Activated CD4-positive, alpha-beta memory T cell treated with anti-CD3 and anti-CD28 coated beads for 36 hours (primary cell): Measurements from ENCODE around the gene ZNF57. TPM values are rescaled to one million over a fixed set of nuclear protein-coding genes. Genes with fewer than 3 reads are reported as not detected.
A peak's percentile ranks its signal among the peaks of the same experiment; 100 is the strongest.

Experiments used
- CTCF ChIA-PET: fragments of 350-600 bp; sonication (Branson Sonifier 250); formaldehyde crosslinking; loops from one replicate; lab custom pipeline; 2021; ENCODE audit warnings: antibody characterized with exemption, inconsistent platforms; lab: Charles Lee
- POLR2A ChIA-PET: fragments of 350-600 bp; sonication (Branson Sonifier 250); formaldehyde crosslinking; loops from one replicate; lab custom pipeline; 2021; ENCODE audit warnings: antibody characterized with exemption; lab: Charles Lee
- DNase-seq: peaks from one replicate; pipeline ENCODE4 v3.0.0-alpha.2; 2020
- H3K27ac Mint-ChIP-seq: one replicate; pipeline ENCODE4 v1.8.0; 2021; ENCODE audit warnings: mixed read lengths
- H3K27me3 Mint-ChIP-seq: one replicate; pipeline ENCODE4 v1.8.0; 2021; ENCODE audit warnings: mixed read lengths
- H3K36me3 Mint-ChIP-seq: one replicate; pipeline ENCODE4 v1.8.0; 2021; ENCODE audit warnings: mixed read lengths
- H3K4me1 Mint-ChIP-seq: one replicate; pipeline ENCODE4 v1.8.0; 2021; ENCODE audit warnings: low read depth, mixed read lengths
- H3K4me3 Mint-ChIP-seq: one replicate; pipeline ENCODE4 v1.8.0; 2021; ENCODE audit warnings: mild to moderate bottlenecking, mixed read lengths
- H3K9me3 Mint-ChIP-seq: one replicate; pipeline ENCODE4 v1.8.0; 2021; ENCODE audit warnings: mixed read lengths
- intact Hi-C: fragments of 100-400 bp; cut with micrococcal nuclease; formaldehyde crosslinking; loops from one replicate; pipeline ENCODE4 v1.15.1; 2023
- total RNA-seq, 2 experiments: library from RNA; stranded (reverse); gene quantifications; one replicate each; pipeline ENCODE4 v1.2.3, GENCODE V29; 2021

ZNF57 gene
- total RNA-seq, 2 experiments from 2014 or later = 6.7 to 8.3 TPM

GRCh38 chr19:2944403-2944774, 43.7 kb downstream of the ZNF57 start:
- ChIA-PET POLR2A (interaction anchor here (0.6 to 0.8 kb wide), 2 partner anchors 10 to 20 kb away, joined by 3 read pairs; no protein-coding TSS in a partner anchor), CTCF (interaction anchor here (1.0 to 1.7 kb wide), 2 partner anchors 10 to 57 kb away, joined by 3 to 7 read pairs; no protein-coding TSS in a partner anchor)
- Mint-ChIP-seq H3K4me1 (peaks cover 27% of the 10 kb centered on the region), H3K9me3 (no peaks in the 10 kb centered on the region), H3K4me3 (peak overlapping the region; percentile 96), H3K36me3 (peaks cover 6% of the 10 kb centered on the region), H3K27me3 (no peaks in the 10 kb centered on the region), H3K27ac (no peak overlapping the region)
- DNase-seq = no peak
- intact Hi-C loops = loop anchor here (2.0 kb wide), 1 partner anchor 44 kb away; the partner anchor contains the start of gene ZNF57

GRCh38 chr19:2944775-2945574, 44.2 kb downstream of the ZNF57 start, which contains the start of gene ZNF77:
Gene ZNF77 (minus strand): TSS chr19:2944971. CDS start chr19:2944840, 131 bp downstream.
- peak; percentile 99 for DNase-seq
- intact Hi-C loops = loop anchor here (2.0 kb wide), 1 partner anchor 44 kb away; the partner anchor contains the start of gene ZNF57
- ChIA-PET CTCF (interaction anchor here (1.0 to 1.7 kb wide), 2 partner anchors 10 to 57 kb away, joined by 3 to 7 read pairs; no protein-coding TSS in a partner anchor), POLR2A (interaction anchor here (0.6 to 0.8 kb wide), 2 partner anchors 10 to 21 kb away, joined by 3 read pairs; no protein-coding TSS in a partner anchor)
- peak within 1 kb of the TSS; percentile 90 for H3K27ac Mint-ChIP-seq
- H3K4me1 Mint-ChIP-seq = peaks cover 32% of the 10 kb centered on the region
- peak within 1 kb of the TSS; percentile 96 for H3K4me3 Mint-ChIP-seq
- H3K9me3 Mint-ChIP-seq = no peaks in the 10 kb centered on the region
- H3K36me3 Mint-ChIP-seq = peaks cover 8% of the 10 kb centered on the region
- H3K27me3 Mint-ChIP-seq = no peaks in the 10 kb centered on the region

DNA sequence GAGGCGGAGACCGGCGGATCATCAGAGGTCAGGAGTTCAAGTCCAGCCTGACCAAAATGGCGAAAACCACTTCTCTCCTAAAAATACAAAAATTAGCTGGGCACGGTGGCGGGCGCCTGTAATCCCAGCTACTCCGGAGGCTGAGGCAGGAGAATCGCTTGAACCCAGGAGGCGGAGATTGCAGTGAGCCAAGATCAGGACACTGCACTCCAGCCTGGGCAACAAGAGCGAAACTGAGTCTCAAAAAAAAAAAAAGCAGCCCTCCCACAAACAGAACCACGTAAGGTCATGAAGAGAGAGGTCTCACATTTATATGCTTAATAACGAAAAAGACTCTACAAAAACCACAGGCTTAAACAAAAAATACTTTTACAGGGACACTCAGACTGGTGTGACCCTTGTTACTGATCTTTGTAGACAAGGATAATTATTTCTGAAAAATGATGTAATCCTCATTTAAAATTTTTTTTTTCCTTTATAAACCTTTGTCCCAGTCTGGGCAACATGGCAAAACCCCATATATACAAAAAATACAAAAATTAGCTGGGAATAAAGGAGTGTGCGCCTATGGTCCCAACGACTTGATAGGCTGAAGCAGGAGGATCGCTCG, 45.0 kb downstream of the ZNF57 start:
- Mint-ChIP-seq H3K36me3 (peaks cover 8% of the 10 kb centered on the region), H3K4me3 (peak overlapping the region; percentile 96), H3K9me3 (no peaks in the 10 kb centered on the region), H3K4me1 (peaks cover 34% of the 10 kb centered on the region), H3K27ac (peak overlapping the region; percentile 90), H3K27me3 (no peaks in the 10 kb centered on the region)
- DNase-seq = no peak
- ChIA-PET CTCF (no interaction called here), POLR2A (no interaction called here)
- intact Hi-C loops = loop anchor here (2.0 kb wide), 1 partner anchor 45 kb away; the partner anchor contains the start of gene ZNF57

- POLR2A ChIA-PET = interaction anchor here (0.9 to 1.5 kb wide), 3 partner anchors 38 to 154 kb away, joined by 3 to 5 read pairs (median 3); no protein-coding TSS in a partner anchor
- no peak for DNase-seq
- peaks cover 25% of the 10 kb centered on the region for H3K4me1 Mint-ChIP-seq
These were observed 49.2 kb downstream of the ZNF57 start for GRCh38 chr19:2949939-2950285.

GRCh38 chr19:2950286-2951124, 49.8 kb downstream of the ZNF57 start:
- ChIA-PET CTCF (interaction anchor here (0.6 to 3.0 kb wide), 39 partner anchors 8 to 779 kb away, joined by 3 to 54 read pairs (median 4); partner anchors contain the start of genes TLE6 and ZNF57), POLR2A (interaction anchor here (0.7 to 1.5 kb wide), 6 partner anchors 16 to 153 kb away, joined by 3 to 5 read pairs (median 3); partner anchors contain the start of gene ZNF57)
- Mint-ChIP-seq H3K27ac (peak overlapping the region; percentile 97), H3K27me3 (no peaks in the 10 kb centered on the region), H3K36me3 (peaks cover 8% of the 10 kb centered on the region), H3K4me1 (peaks cover 25% of the 10 kb centered on the region), H3K4me3 (peak overlapping the region; percentile 98), H3K9me3 (no peaks in the 10 kb centered on the region)
- intact Hi-C loops = loop anchor here (2.0 kb wide), 2 partner anchors 64 to 234 kb away; partner anchors contain the start of gene NCLN
- DNase-seq = peak; percentile 100

More at GRCh38 chr19:2949939-2950285, 49.2 kb downstream of the ZNF57 start:
- Mint-ChIP-seq H3K9me3 (no peaks in the 10 kb centered on the region), H3K4me3 (peak overlapping the region; percentile 98), H3K27me3 (no peaks in the 10 kb centered on the region), H3K36me3 (peaks cover 8% of the 10 kb centered on the region), H3K27ac (peak overlapping the region; percentile 97)
- CTCF ChIA-PET = interaction anchor here (0.6 to 3.0 kb wide), 31 partner anchors 9 to 780 kb away, joined by 3 to 54 read pairs (median 5); partner anchors contain the start of genes TLE6 and ZNF57
- intact Hi-C loops = loop anchor here (2.0 kb wide), 2 partner anchors 63 to 235 kb away; partner anchors contain the start of gene NCLN

DNA sequence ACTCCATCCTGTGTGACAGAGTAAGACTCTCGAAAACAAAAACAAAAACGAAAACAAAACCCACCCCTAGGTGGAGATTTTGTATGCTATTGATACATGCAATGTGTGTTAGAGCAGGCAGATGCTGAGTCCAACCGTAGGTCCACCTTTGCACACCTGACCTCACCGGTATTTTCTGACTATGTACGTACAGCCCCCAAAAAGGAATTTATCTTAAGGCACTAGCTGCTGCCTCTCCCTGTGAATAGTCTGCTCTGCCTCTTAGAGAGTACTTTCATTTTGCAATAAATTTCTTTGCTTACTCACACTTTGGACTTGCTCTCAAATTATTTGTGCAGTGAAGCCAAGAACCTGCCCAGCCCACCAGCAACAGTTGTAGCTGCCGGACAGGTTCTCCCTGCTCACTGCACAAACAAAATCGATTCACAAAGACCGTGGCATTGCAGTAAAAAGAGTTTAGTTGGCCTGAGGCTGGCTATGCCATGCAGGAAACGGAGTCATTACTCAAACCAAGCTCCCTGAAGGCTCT, 52.3 kb downstream of the ZNF57 start:
- no peaks in the 10 kb centered on the region for H3K9me3 Mint-ChIP-seq
- no peak for DNase-seq
- peaks cover 5% of the 10 kb centered on the region for H3K36me3 Mint-ChIP-seq
- H3K27me3 Mint-ChIP-seq = no peaks in the 10 kb centered on the region
- intact Hi-C loops = no loop called here
- ChIA-PET CTCF (interaction anchor here (1.1 to 3.0 kb wide), 7 partner anchors 9 to 208 kb away, joined by 3 to 54 read pairs (median 4); no protein-coding TSS in a partner anchor), POLR2A (no interaction called here)
- H3K27ac Mint-ChIP-seq = no peak overlapping the region
- H3K4me3 Mint-ChIP-seq = no peak overlapping the region
- H3K4me1 Mint-ChIP-seq = peaks cover 19% of the 10 kb centered on the region

DNA sequence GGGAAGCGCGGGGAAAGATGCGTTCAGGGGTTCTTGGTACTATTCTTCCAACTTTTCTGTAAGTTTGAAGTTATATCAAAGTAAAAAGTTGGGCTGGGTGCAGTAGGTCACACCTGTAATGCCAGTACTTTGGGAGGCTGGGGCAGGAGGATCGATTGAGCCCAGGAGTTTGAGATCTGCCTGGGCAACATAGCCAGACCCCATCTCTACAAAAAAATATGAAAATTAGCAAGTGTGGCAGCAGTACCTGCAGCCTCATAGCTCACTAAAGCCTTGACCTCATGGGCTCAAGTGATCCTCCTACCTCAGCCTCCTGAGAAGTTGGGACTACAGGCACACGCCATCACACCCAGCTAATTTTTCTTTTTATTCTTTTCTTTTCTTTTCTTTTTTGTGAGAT, 56.4 kb downstream of the ZNF57 start:
- CTCF ChIA-PET = interaction anchor here (1.8 to 14.9 kb wide), 3 partner anchors 70 to 149 kb away, joined by 4 to 204 read pairs (median 5); no protein-coding TSS in a partner anchor
- Mint-ChIP-seq H3K9me3 (no peaks in the 10 kb centered on the region), H3K27me3 (no peaks in the 10 kb centered on the region), H3K27ac (no peak overlapping the region), H3K4me3 (no peak overlapping the region), H3K36me3 (no peaks in the 10 kb centered on the region), H3K4me1 (peaks cover under 1% of the 10 kb centered on the region)
- no peak for DNase-seq
- POLR2A ChIA-PET = no interaction called here
- intact Hi-C loops = no loop called here

- Mint-ChIP-seq H3K36me3 (no peaks in the 10 kb centered on the region), H3K4me3 (no peak overlapping the region), H3K9me3 (no peaks in the 10 kb centered on the region), H3K4me1 (peaks cover 2% of the 10 kb centered on the region), H3K27me3 (no peaks in the 10 kb centered on the region), H3K27ac (no peak overlapping the region)
- ChIA-PET CTCF (interaction anchor here (1.2 to 14.9 kb wide), 2 partner anchors 73 to 146 kb away, joined by 4 to 204 read pairs; no protein-coding TSS in a partner anchor), POLR2A (no interaction called here)
- no peak for DNase-seq
- intact Hi-C loops = no loop called here
These were observed 59.4 kb downstream of the ZNF57 start for GRCh38 chr19:2960120-2960519.

DNA sequence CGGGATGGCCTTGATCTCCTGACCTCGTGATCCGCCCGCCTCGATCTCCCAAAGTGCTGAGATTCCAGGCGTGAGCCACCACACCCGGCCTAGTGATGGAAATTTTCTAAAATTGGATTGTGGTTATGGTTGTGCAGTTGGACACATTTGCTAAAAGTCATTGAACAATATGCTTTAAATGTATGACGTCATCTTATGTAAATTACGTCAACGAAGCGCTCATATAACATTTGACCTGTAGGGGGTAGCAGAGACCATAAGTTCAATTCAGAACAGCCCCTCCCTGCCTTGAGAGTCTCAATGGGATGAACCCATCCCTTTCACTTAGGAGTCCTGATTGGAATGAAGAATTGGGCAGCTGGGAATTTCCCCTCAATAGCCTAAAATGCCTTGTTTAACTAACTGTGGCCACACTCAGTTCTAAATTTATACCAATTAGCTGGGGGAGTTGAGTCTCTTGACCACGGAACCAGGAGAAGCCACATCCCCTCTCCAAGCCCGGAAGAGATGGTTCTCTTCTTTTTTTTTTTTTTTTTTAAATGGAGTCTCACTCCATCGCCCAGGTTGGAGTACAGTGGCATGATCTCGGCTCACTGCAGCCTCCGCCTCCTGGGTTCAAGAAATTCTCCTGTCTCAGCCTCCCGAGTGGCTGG, 61.4 kb downstream of the ZNF57 start:
- Mint-ChIP-seq H3K4me1 (peaks cover 2% of the 10 kb centered on the region), H3K9me3 (no peaks in the 10 kb centered on the region), H3K36me3 (no peaks in the 10 kb centered on the region), H3K27me3 (no peaks in the 10 kb centered on the region), H3K4me3 (peak overlapping the region; percentile 31), H3K27ac (peak overlapping the region; percentile 24)
- peak; percentile 46 for DNase-seq
- CTCF ChIA-PET = interaction anchor here (0.7 to 14.9 kb wide), 20 partner anchors 9 to 342 kb away, joined by 3 to 204 read pairs (median 4); partner anchors contain the start of gene TLE6
- intact Hi-C loops = loop anchor here (1.0 kb wide), 1 partner anchor 142 kb away; no protein-coding TSS in a partner anchor
- POLR2A ChIA-PET = no interaction called here

GRCh38 chr19:2963122-2963521, 62.4 kb downstream of the ZNF57 start:
- no peaks in the 10 kb centered on the region for H3K9me3 Mint-ChIP-seq
- intact Hi-C loops = no loop called here
- DNase-seq = no peak
- no peak overlapping the region for H3K4me3 Mint-ChIP-seq
- no peak overlapping the region for H3K27ac Mint-ChIP-seq
- POLR2A ChIA-PET = no interaction called here
- no peaks in the 10 kb centered on the region for H3K36me3 Mint-ChIP-seq
- CTCF ChIA-PET = interaction anchor here (0.6 to 14.9 kb wide), 13 partner anchors 10 to 199 kb away, joined by 3 to 204 read pairs (median 5); no protein-coding TSS in a partner anchor
- no peaks in the 10 kb centered on the region for H3K27me3 Mint-ChIP-seq
- peaks cover 2% of the 10 kb centered on the region for H3K4me1 Mint-ChIP-seq
